SU-DHL-6 (cell line): ENCODE data around the gene BOLA1.

Source experiments
- CTCF ChIP-seq: fragments of 200-600 bp; sonication (generic); IDR thresholded peaks from one replicate; pipeline ENCODE4 v1.5.1; 2017; ENCODE audit warnings: antibody characterized with exemption, mild to moderate bottlenecking, low read length, moderate library complexity; ENCODE audit not compliant: insufficient read depth, poor library complexity, severe bottlenecking
- EZH2phosphoT487 ChIP-seq: fragments of 200-600 bp; sonication (generic), shearing (Covaris generic); conservative IDR thresholded peaks from 2 replicates; pipeline ENCODE4 v1.6.1; 2018; ENCODE audit warnings: mild to moderate bottlenecking, antibody characterized with exemption, low read length, moderate library complexity, mixed read lengths

- no peak for TF ChIP-seq CTCF
- TF ChIP-seq EZH2phosphoT487: no peak
These were observed 33.1 kb downstream of the BOLA1 start for GRCh38 chr1:149932474-149932873.
